EH (cell line): ENCODE results near the gene ZG16B.

Experiments
- DNase-seq: peaks from one replicate; pipeline ENCODE4 v3.0.0-alpha.2; 2015; ENCODE audit warnings: low read depth

Gene ZG16B

DNA sequence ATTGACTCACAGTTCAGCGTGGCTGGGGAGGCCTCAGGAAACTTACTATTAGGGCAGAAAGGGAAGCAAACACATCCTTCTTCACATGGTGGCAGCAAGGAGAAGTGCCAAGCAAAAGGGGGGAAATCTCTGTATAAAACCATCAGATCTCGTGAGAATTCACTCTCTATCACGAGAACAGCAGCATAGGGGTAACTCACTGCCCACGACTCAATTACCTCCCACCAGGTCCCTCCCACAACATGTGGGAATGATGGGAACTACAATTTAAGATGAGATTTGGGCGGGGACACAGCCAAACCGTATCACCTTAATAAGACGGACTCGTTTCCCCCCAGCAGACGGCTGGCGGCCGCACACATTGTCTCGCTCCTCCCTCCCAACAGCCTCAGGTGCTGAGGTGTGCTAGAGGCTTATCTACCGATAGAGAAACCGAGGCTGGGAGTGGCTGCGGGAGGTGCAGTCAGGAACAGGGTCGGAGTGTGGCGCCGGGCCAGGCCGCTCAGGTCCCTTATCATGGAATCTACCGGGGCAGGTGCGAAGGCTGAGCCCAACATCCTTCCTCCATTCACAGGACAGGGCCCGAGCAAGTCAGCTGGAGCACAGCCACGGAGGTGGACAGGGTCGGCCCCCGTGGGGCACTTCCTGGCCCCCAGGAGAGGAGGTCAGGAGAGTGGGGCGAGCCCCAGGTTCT lies 4.9 kb upstream of the ZG16B start:
- no peak for DNase-seq

DNA sequence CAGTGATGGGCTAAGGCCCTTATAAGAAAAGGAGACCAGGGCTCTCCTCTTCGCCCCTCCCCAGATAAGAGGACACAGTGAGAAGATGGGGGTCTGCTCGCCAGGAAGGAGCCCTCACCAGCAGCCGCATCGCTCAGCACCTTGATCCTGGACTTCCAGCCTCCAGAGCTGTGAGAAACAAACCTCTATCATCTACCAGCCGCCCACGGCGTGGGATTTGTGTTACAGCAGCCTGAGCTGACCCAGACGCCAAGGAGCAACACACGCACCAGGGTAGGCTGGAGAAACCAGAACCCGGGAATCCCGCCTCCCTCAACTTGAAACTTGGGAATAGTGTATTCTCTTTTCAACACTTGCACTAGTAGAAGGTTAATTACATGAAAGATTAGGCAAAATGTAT lies 4.2 kb upstream of the ZG16B start:
- DNase-seq = no peak

DNA sequence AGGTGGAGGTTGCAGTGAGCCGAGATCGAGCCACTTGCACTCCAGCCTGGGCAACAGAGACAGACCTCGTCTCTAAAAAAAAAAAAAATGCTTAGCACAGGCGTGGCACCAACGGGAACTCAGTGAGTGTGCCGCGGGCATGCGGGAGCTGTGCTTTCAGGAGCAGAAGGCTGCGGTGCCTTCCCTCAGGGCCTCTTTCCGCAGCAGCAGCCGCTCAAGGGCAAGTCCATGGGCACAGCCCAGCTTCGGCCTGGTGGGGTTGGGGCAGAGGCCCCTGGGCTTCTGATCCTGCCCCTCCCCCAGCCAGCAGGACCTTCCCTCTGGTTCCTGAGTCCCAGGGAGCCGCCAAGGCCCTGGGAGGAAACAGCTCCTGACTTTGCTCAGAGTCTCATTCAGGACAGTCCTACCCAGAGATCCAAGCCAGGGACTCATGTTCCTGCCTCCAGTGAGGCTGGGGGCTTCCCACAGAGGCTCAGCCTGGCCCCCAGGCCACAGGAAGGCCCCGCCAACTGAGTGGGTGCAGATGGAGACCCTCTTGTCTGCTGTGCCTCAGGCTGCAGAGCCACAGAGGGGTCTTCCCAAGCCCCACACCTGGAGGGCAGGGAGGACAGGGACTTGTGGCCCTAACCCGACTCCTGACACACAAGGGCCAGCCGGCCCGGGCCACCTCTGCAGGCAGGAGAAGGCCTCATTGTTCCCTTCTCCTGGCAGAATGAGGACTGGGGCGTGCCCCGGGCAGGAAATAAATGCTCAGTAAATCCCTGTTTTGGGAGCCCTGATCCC lies 3.3 kb upstream of the ZG16B start:
- no peak for DNase-seq

- DNase-seq = no peak
Observed at GRCh38 chr16:2827374-2827791, 2.7 kb upstream of the ZG16B start.

- DNase-seq = no peak
Observed at GRCh38 chr16:2827831-2828520, 2.1 kb upstream of the ZG16B start.

DNA sequence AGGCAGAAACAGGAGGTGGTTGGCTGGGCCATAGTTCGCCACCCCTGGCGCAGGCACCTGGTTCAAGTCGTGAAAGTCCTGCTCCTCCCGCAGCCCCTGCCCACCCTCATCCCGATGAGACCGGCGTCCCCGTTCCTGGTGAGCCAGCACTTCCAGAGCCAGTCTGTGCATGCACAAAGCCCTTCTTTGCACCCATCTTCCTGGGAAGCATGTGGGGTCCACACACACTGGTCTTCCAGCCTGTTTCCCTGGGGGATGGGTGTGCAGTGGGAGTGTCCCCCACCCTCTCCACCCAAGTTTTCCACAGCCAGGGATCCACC lies 1.6 kb upstream of the ZG16B start:
- DNase-seq = no peak

- no peak for DNase-seq
Observed at GRCh38 chr16:2828876-2829430, 1.1 kb upstream of the ZG16B start.

- no peak for DNase-seq
Observed at GRCh38 chr16:2830355-2830695, 222 bp downstream of the ZG16B start.

DNA sequence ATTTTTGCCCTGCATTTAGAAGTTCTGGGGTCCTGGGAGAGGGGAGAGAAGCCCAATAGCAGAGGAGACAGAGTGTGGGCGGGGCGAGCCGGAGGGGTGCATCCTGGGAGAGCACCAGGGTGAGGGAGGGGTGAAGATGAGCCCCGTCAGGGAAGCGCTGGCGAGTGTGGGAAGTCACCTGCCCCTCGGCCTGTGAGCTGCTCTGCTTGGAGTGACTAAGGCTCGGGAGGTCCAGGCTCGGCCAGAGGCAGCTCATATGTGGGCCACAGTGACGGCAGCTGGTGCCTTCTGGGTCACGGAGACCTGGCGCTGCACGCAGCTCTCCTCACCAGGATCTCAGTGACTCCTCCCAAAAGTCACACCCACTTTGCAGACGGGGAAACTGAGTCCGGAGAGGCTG lies 1.1 kb downstream of the ZG16B start:
- no peak for DNase-seq

GRCh38 chr16:2833776-2834175 lies 3.7 kb downstream of the ZG16B start:
- no peak for DNase-seq

GRCh38 chr16:2834968-2835367 lies 4.9 kb downstream of the ZG16B start:
- DNase-seq = no peak

GRCh38 chr16:2835638-2836493 lies 5.8 kb downstream of the ZG16B start:
- DNase-seq = peak; percentile 98

GRCh38 chr16:2836646-2837508 lies 6.8 kb downstream of the ZG16B start:
- DNase-seq = no peak

DNA sequence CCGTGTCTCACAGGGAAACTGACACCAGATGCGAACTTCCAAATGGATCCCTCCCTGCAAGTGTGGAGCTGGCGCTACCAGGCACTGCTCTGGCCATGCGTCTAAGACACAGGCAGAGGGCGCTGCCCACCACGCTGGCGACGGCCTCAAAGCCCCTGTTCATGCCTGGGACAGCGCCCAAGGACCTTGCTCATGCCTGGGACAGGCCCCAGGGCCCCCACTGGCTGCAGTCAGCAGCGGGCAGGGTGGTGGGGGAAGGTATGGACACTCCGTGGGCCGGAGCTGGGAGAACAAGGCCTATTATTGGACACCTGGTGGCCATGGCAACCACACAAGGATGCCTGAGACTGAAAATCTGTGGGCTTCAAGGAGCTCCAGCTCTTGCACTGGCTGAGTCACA lies 8.8 kb downstream of the ZG16B start:
- peak; percentile 79 for DNase-seq

- DNase-seq = no peak
Observed at GRCh38 chr16:2839650-2840450, 9.7 kb downstream of the ZG16B start.

- DNase-seq = no peak
Observed at GRCh38 chr16:2840914-2841313, 10.8 kb downstream of the ZG16B start.

DNA sequence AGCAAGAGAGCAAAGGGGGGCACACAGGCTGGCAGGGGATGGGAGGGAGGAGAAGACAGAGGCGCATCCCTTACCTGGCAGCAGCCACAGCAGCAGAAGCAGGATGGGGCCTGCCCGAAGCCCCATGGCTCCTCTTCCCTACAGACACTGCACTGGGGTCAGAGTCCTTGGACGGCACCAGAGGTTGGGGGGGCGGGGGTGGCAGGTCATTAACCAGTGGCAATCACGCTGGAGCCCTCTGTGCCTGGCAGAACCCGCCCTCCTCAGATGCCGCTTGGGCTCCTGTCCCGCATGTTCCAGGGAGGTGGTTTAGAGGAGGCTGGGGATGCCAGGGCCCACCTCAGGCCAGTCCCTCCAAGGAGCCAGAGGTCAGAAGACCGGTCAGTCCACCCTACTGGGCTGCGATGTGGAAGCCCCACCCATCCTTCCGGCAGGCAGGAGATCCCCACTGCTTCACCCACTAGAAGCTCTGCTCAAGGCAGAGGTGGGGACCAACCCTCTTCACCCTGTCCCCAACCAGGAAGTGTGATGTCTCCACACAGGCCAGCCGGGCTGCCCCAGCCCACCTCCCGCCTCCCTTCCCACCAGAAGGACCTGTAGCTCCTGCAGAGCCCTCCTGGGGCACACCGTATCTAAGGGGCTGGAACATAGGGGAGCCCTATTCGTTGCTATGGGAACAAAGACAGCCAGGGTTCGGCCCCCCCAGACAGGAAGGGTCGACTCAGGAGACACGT lies 11.7 kb downstream of the ZG16B start:
- DNase-seq = no peak

GRCh38 chr16:2842340-2843000 lies 12.4 kb downstream of the ZG16B start:
- no peak for DNase-seq

DNA sequence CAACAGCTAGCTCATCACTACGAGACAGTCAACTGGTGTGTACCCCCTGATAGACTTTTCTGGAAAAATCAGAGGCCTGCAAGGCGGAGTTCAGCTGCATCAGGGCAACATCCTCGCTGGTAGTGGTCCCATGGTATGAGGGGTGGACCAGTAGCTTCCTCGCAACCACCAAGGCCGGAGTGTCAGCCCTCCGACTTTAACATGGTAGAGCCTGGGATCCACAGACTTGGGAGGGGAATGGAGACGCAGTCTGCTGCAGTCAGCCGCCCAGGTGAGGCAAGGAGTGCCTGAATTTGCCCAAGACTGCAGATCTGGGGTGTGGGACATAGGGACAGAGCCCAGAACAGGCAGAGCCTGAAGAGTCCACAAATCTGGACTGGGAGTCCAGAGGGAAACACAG lies 13.4 kb downstream of the ZG16B start:
- DNase-seq = no peak
